ENCODE data around the gene TM4SF4. TPM values are rescaled to one million over a fixed set of nuclear protein-coding genes. Genes with fewer than 3 reads are reported as not detected.

The TM4SF4 gene
- total RNA-seq, 1 donor from 2014 or later, result 0.29 TPM

GRCh38 chr3:149541091-149541491 is 66.6 kb downstream of the TM4SF4 start:
- TF ChIP-seq, protein P1, sequence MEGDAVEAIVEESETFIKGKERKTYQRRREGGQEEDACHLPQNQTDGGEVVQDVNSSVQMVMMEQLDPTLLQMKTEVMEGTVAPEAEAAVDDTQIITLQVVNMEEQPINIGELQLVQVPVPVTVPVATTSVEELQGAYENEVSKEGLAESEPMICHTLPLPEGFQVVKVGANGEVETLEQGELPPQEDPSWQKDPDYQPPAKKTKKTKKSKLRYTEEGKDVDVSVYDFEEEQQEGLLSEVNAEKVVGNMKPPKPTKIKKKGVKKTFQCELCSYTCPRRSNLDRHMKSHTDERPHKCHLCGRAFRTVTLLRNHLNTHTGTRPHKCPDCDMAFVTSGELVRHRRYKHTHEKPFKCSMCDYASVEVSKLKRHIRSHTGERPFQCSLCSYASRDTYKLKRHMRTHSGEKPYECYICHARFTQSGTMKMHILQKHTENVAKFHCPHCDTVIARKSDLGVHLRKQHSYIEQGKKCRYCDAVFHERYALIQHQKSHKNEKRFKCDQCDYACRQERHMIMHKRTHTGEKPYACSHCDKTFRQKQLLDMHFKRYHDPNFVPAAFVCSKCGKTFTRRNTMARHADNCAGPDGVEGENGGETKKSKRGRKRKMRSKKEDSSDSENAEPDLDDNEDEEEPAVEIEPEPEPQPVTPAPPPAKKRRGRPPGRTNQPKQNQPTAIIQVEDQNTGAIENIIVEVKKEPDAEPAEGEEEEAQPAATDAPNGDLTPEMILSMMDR (conservative IDR thresholded peaks at IDR 0.05; ENCODE audit: low read depth, low read length), result peak; percentile 63
- DNase-seq (ENCODE audit: low read depth), result no peak
- H3K4me3 ChIP-seq (ENCODE audit: low read depth, low read length), result peak overlapping the region; percentile 57

- DNase-seq (ENCODE audit: low read depth), result peak; percentile 94
- peak overlapping the region; percentile 57 for H3K4me3 ChIP-seq (ENCODE audit: low read depth, low read length)
- TF ChIP-seq, protein P1 (conservative IDR thresholded peaks at IDR 0.05; ENCODE audit: low read depth, low read length), result no peak
Measured at GRCh38 chr3:149542375-149543312, 68.1 kb downstream of the TM4SF4 start.

- TF ChIP-seq, protein P1 (conservative IDR thresholded peaks at IDR 0.05; ENCODE audit: low read depth, low read length), result no peak
- DNase-seq (ENCODE audit: low read depth), result no peak
- no peak overlapping the region for H3K4me3 ChIP-seq (ENCODE audit: low read depth, low read length)
Measured at GRCh38 chr3:149545049-149545448, 70.6 kb downstream of the TM4SF4 start.

- no peak for DNase-seq (ENCODE audit: low read depth)
- TF ChIP-seq, protein P1 (conservative IDR thresholded peaks at IDR 0.05; ENCODE audit: low read depth, low read length), result no peak
- H3K4me3 ChIP-seq (ENCODE audit: low read depth, low read length), result no peak overlapping the region
Measured at GRCh38 chr3:149547413-149547812, 72.9 kb downstream of the TM4SF4 start.

GRCh38 chr3:149547954-149548668 is 73.6 kb downstream of the TM4SF4 start:
- H3K4me3 ChIP-seq (ENCODE audit: low read depth, low read length), result peak overlapping the region; percentile 18
- TF ChIP-seq, protein P1 (conservative IDR thresholded peaks at IDR 0.05; ENCODE audit: low read depth, low read length), result no peak
- no peak for DNase-seq (ENCODE audit: low read depth)

- TF ChIP-seq, protein P1 (conservative IDR thresholded peaks at IDR 0.05; ENCODE audit: low read depth, low read length), result no peak
- no peak overlapping the region for H3K4me3 ChIP-seq (ENCODE audit: low read depth, low read length)
- no peak for DNase-seq (ENCODE audit: low read depth)
Measured at GRCh38 chr3:149548669-149549065, 74.2 kb downstream of the TM4SF4 start.

Data from epithelial cell of proximal tubule (primary cell).